C4-2B (cell line): ENCODE data around the gene HTR6.

Source experiments
- ZFX ChIP-seq: fragments of 450-650 bp; IDR thresholded peaks from 2 replicates; pipeline ENCODE4 v1.6.1; 2017
- TF ChIP-seq, protein P1 (sequence below): fragments of 450-650 bp; conservative IDR thresholded peaks from 2 replicates; pipeline ENCODE4 v1.5.1; 2017; ENCODE audit warnings: mild to moderate bottlenecking

DNA sequence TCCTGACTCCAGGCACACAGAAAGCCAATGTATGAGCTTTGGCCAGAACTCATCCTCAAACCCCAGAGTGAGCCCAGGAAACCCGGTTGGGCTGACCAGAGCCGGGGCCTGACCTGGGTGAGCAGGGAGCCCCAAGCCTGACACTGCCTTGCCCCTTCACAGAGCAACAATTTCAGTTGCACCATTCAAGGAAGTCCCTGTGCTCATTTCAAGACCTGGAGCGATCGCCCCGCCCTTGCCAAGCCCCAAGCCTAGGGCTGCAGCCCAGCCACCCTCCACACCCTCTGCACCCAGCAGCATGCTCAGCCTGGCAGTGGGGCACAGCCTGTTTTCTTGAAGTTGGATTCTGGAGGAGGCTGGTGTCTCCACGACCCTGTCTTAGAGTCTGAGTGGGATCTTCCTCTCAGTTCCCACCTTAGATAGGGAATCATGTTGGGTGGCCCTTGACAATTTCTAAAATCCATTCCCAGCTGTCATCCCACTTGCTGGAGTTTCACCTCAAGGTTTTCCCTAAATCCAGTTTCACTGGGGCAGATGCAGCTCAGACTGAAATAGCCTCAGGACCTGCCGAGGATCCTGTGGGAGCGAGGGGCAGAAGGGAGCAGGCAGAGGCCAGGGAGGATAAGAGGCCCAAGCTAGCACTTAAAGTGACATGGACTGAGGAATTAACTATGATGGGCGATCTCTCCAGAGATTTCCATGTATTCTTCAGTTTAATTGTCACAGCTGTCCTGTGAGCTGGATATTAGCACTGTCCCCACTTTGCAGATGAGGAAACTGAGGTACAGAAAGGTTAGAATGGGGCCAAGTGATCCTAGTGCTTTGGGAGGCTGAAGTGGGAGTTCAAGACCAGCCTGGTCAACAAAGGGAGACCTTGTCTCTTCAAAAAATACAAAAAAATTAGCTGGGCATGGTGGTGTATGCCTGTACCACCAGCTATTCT, 18.0 kb upstream of the HTR6 start:
- TF ChIP-seq, protein P1, sequence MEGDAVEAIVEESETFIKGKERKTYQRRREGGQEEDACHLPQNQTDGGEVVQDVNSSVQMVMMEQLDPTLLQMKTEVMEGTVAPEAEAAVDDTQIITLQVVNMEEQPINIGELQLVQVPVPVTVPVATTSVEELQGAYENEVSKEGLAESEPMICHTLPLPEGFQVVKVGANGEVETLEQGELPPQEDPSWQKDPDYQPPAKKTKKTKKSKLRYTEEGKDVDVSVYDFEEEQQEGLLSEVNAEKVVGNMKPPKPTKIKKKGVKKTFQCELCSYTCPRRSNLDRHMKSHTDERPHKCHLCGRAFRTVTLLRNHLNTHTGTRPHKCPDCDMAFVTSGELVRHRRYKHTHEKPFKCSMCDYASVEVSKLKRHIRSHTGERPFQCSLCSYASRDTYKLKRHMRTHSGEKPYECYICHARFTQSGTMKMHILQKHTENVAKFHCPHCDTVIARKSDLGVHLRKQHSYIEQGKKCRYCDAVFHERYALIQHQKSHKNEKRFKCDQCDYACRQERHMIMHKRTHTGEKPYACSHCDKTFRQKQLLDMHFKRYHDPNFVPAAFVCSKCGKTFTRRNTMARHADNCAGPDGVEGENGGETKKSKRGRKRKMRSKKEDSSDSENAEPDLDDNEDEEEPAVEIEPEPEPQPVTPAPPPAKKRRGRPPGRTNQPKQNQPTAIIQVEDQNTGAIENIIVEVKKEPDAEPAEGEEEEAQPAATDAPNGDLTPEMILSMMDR, result no peak
- no peak for TF ChIP-seq ZFX
